ENCODE data around the gene GPR15.

GRCh38 chr3:98561727-98562521 lies 30.1 kb downstream of the GPR15 start:
- TF ChIP-seq, protein P1, sequence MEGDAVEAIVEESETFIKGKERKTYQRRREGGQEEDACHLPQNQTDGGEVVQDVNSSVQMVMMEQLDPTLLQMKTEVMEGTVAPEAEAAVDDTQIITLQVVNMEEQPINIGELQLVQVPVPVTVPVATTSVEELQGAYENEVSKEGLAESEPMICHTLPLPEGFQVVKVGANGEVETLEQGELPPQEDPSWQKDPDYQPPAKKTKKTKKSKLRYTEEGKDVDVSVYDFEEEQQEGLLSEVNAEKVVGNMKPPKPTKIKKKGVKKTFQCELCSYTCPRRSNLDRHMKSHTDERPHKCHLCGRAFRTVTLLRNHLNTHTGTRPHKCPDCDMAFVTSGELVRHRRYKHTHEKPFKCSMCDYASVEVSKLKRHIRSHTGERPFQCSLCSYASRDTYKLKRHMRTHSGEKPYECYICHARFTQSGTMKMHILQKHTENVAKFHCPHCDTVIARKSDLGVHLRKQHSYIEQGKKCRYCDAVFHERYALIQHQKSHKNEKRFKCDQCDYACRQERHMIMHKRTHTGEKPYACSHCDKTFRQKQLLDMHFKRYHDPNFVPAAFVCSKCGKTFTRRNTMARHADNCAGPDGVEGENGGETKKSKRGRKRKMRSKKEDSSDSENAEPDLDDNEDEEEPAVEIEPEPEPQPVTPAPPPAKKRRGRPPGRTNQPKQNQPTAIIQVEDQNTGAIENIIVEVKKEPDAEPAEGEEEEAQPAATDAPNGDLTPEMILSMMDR (IDR thresholded peaks at IDR 0.05; ENCODE audit: extremely low read depth in 1 of 2, insufficient read depth in 1 of 2, low read depth in 1 of 2, low read length in 2 of 2), result no peak
- TF ChIP-seq MYC (IDR thresholded peaks at IDR 0.05; ENCODE audit: low read depth, low read length) (no peak), EZH2 (IDR thresholded peaks at IDR 0.05; ENCODE audit: borderline replicate concordance, low read depth, low read length, severe bottlenecking) (no peak), POLR2A (IDR thresholded peaks at IDR 0.05; ENCODE audit: low read depth, low read length) (no peak), MAX (IDR thresholded peaks at IDR 0.05; ENCODE audit: insufficient read depth, insufficient read length) (no peak), FOS (IDR thresholded peaks at IDR 0.05; ENCODE audit: borderline replicate concordance, insufficient read depth, low read length) (peak; percentile 17), POLR2AphosphoS5 (IDR thresholded peaks at IDR 0.05; ENCODE audit: insufficient read depth, low read depth, low read length) (no peak), JUN (IDR thresholded peaks at IDR 0.05; ENCODE audit: borderline replicate concordance, insufficient read depth, insufficient read length, low read depth) (no peak), GATA2 (IDR thresholded peaks at IDR 0.05; ENCODE audit: insufficient read depth, insufficient read length, low read depth, low read length) (no peak)
